SW 1271 (cell line): ENCODE results near the gene TRMT1.
"Not testable (repeated sequence)": the region's sequence is repeated elsewhere in the genome, so short reads cannot be mapped to it uniquely, and the experiment has no call there.

Source experiments
- DNase-seq, 2 experiments: peaks; one replicate each; lab custom pipeline; 2025; lab: John Stamatoyannopoulos, UW

The TRMT1 gene

GRCh38 chr19:13150187-13150930 lies 33.8 kb upstream of the TRMT1 start, which contains the start of the genes IER2 and STX10:
Gene IER2 (plus strand): TSS chr19:13150411. CDS start chr19:13153187, 2,776 bp downstream.
Gene STX10 (minus strand): TSS chr19:13150375. CDS start chr19:13150173, 202 bp downstream.
- peak; percentile 84 to 93 for DNase-seq

GRCh38 chr19:13149628-13150186 lies 33.2 kb upstream of the TRMT1 start:
- peak; percentile 36 to 42 for DNase-seq

DNA sequence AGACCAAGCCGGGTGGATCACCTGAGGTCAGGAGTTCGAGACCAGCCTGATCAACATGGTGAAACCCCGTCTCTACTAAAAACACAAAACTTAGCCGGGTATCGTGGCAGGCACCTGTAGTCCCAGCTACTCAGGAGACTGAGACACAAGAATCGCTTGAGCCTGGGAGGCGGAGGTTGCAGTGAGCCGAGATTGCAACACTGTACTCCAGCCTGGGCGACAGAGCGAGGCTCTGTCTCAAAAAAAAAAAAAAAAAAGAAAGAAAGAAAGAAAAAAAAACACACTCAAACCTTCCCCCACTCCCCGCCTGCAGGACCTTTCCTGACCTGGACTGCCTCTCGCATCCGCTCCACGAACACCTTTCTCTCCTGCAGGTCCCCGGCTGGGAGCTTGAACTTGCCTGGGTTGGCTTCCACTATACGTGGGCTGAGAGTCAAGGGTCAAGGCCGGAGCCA lies 32.7 kb upstream of the TRMT1 start:
- not testable (repeated sequence) for DNase-seq

GRCh38 chr19:13146763-13147563 lies 30.4 kb upstream of the TRMT1 start:
- no peak for DNase-seq

DNA sequence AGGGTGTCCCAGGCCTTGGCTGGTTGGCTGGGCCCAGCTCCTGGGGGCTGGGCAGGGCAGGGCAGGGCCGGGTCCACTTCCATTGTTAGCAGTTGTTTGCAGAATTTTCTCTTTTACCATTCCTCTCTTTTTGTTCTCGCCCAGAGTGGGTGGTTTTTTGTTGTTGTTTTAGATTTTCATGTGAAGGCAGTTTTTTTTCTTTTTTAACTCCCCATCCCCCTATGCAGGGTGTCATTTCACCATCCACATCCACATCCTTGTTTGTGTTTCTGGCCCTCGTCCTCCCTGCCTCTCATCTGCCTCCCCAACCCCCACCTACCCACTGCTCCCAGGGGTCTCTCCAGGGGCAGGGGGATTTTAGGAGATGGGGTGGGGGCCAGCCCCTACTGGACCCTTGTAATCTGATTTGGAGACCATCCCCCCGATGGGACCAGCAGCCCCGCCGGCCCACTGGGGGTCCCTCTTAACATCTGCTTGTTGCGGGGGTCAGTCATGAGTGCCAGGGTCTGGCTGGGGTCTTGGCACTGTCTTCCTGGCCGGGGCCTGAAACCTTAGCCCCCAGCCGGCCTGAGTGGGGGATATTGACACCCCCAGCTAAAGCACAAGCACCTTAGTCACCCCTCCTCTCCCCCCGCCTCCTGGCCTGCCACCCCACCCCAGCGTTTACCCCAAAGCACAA lies 23.2 kb upstream of the TRMT1 start:
- DNase-seq = no peak

GRCh38 chr19:13138916-13139198 lies 22.3 kb upstream of the TRMT1 start:
- no peak for DNase-seq

DNA sequence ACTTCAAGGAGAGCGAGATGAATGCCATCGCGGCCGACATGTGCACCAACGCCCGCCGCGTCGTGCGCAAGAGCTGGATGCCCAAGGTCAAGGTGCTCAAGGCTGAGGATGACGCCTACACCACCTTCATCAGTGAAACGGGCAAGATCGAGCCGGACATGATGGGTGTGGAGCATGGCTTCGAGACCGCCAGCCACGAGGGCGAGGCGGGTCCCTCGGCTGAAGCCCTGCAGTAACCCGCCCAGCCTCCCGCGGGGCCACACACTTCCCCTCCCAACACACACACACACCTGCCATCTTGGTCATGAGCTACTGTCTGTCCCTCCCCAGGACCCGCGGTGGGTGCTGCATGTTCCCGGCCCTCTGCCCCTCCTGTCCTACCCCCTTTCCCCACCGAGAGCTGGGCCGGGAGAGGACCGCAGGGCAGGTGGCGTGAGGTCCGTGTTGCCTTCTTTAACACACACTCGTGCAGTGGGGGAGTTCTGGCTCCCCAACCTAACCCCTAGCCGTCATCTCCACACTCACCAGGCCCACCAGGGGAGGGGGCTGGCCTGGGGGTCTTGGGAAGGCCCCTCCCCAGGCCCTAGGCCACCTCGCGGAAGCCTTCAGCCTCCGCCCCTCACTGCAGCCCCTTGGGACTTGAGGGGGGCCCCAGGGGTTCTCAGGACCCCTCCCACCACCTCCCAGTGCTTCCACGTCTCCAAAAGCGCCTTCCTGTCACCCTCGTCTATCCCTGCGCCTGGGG lies 21.8 kb upstream of the TRMT1 start:
- DNase-seq = no peak

DNA sequence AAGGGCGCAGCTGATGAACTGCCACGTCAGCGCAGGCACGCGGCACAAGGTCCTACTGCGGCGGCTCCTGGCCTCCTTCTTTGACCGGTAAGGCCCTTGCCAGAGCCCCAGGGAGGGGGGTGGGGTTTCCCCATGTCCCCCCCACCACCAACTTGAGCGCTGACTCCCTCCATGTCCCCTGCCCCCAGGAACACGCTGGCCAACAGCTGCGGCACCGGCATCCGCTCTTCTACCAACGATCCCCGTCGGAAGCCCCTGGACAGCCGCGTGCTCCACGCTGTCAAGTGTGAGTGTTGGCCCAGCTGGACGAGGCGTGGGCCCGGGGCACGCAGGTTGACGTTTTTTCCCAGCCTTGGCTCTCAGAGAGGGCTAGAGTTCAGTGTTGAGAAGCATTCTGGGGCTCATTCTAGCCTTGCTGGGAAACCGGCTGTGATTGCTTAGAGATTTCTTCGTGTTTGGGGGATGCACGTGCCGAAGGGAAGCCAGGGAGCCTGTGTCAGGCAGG lies 20.8 kb upstream of the TRMT1 start:
- DNase-seq = no peak

GRCh38 chr19:13135068-13136062 lies 18.8 kb upstream of the TRMT1 start:
- DNase-seq = no peak

DNA sequence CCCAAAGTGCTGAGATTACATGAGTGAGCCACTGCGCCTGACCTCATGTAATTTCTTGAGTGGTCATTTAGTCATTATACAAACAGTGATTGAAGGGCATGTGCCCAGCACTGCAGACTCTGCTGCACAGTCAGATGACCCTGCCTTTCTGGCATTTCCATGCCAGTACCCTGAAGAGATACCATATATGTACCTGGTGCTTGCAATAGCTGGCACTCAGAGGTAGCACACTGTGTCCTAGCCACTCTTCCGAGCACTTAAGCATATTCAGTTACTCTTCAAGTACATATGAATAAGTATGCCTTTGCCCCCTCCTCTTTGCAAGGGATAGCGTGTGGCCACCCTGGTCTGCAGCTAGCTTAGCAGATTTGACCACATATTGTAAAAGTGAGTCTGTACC lies 18.1 kb upstream of the TRMT1 start:
- DNase-seq = no peak

GRCh38 chr19:13133241-13133870 lies 16.8 kb upstream of the TRMT1 start:
- no peak for DNase-seq

DNA sequence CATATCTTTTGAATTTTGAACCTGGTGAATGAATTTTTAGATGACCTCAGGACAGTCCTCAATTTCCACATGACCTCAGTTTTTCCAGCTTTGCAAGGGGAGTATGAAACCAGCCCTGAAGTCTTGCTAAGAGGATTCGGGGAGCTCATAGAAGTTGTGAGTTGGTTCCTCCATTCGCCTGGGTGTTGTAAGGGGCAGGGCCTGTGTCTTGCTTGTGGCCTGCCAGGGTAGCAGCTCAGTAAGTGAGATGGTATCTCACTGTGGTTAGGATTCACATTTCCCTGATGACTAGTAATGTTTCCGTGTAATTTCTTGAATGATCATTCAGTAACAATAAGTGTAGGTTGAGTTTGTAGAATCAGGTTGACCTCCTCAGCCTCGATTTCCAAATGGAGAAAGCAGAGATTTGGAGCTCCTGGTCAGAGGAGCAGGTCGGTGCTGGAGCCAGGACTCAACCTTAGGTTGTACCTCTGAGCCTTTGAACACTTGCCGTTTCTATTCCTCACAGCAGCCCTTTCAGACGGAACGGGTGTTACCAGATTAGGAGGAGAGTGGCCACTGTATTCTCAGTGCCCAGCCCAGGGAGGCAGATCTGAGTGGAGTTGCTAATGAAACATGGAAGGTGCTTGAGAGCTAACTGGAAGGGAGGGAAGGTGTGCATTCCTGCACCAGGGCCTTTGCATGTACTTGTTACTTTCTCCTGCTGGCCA lies 16.1 kb upstream of the TRMT1 start:
- DNase-seq = no peak

DNA sequence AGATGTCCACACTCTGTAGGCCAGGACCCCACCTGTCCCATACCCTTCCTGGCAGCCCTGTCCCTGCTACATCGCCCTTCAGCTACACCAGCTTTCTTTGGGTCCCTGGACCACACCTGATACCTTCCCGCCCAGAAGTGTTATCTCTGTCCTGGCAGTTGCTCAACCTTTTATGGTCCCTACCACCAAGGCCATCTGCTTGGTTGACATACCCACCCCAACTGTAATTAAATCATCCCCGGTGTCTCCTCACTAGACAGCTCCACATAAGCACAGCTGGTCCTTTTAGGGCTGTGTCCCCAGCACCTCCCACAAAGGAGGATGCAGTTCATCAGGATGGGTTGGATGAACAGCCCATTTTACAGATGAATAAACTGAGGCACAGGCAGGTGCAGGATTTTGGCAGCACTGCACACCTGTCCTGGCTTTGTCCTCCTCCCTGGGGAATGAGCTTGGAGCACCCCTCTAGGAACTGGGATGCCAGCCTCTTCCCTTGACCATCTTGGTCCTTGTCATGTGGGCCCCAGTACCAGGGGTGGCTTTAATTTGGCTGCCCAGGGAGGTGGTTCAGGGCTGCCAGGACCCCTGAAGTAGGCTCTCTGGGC lies 14.4 kb upstream of the TRMT1 start:
- DNase-seq = no peak

DNA sequence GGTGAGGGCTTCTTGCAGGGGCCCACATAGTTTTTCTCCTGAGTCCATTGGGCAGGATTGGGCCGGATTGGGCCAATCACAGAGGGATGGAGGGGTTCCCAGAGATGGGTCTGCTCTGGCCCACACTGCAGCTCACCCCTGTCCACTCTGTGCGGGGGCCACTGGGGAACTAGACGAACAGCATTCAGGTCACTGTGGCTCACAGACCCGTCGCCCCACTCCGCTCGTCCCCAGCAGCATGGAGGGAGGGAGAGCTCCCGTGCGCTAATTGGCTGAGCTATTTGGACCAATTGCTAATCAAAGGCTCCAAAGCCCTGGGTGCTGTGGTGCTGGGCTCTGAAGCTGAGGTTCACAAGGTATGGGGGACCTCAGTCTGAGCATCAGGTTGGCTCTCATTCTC lies 12.8 kb upstream of the TRMT1 start:
- no peak for DNase-seq

GRCh38 chr19:13128583-13128982 lies 12.0 kb upstream of the TRMT1 start:
- no peak for DNase-seq

DNA sequence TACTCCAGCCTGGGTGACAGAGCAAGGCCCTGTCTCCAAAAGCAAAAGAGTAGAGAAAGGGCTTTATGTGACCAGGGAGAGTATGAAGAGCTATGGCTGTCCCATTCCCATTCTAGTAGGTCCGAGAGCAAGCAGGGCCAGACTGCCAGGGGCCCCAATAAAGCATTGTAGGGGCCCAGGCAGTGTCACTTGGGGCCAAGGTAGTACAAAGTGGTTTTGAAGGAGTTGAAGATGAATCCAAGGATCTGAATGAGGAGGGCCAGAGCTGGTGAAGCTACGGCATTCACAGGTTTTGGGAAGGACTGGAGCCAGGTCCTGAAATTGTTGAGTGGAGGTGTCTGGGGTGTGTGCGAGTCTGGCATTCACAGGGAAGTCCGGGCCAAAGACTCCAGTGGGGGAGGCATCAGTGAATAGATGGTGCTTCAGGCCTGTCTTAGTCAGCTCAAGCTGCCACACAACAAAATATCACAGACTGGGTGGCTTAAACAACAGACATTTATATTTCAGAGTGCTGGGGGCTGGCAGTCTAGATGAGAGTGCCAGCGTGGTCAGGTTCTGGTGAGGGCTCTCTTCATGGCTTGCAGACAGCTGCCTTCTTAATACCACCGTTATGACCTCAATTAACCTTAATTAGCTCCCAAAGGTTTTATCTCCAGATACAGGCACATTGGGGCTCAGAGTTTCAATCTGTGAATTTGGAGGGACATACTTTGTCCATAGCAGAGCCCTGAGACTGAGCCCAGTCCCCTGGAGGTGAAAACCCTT lies 11.5 kb upstream of the TRMT1 start:
- no peak for DNase-seq

- no peak for DNase-seq
These were observed 10.5 kb upstream of the TRMT1 start for GRCh38 chr19:13127051-13127450.
